Measurements from ENCODE around the gene EAF1.

EAF1 gene

DNA sequence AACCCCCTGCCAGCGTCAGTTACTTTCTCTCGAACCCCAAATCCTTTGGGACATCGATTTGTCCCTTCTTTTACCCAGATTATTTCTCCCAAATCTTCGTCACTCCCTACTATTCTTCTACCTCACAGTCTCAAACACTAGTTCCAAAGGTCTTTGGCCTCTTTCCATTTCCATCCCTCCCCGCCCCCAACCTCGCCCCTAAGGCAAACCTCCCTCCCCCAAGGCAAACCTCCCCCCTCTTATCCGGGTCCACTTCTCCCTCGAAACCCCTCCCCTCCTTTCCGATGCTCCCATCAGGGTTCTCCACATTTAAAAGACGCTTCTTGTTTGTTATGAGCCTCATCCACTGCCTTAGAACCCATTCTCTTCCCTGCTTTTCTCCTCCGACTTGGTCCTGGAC is 583 bp downstream of the EAF1 start:
- Histone ChIP-seq H3K27ac (peak overlapping the region; percentile 77; the same call in 1 of the 2 replicates), H3K27me3 (ENCODE audit: insufficient read depth, low read depth, severe bottlenecking) (no peaks in the 10 kb centered on the region), H3K9me3 (ENCODE audit: severe bottlenecking) (no peaks in the 10 kb centered on the region), H3K36me3 (peaks cover 57% of the 10 kb centered on the region), H3K4me3 (ENCODE audit: low read depth, low read length) (peak overlapping the region; percentile 76)
- DNase-seq, result no peak
- TF ChIP-seq, protein P1, sequence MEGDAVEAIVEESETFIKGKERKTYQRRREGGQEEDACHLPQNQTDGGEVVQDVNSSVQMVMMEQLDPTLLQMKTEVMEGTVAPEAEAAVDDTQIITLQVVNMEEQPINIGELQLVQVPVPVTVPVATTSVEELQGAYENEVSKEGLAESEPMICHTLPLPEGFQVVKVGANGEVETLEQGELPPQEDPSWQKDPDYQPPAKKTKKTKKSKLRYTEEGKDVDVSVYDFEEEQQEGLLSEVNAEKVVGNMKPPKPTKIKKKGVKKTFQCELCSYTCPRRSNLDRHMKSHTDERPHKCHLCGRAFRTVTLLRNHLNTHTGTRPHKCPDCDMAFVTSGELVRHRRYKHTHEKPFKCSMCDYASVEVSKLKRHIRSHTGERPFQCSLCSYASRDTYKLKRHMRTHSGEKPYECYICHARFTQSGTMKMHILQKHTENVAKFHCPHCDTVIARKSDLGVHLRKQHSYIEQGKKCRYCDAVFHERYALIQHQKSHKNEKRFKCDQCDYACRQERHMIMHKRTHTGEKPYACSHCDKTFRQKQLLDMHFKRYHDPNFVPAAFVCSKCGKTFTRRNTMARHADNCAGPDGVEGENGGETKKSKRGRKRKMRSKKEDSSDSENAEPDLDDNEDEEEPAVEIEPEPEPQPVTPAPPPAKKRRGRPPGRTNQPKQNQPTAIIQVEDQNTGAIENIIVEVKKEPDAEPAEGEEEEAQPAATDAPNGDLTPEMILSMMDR (IDR thresholded peaks at IDR 0.05; ENCODE audit: low read depth, low read length), result no peak

DNA sequence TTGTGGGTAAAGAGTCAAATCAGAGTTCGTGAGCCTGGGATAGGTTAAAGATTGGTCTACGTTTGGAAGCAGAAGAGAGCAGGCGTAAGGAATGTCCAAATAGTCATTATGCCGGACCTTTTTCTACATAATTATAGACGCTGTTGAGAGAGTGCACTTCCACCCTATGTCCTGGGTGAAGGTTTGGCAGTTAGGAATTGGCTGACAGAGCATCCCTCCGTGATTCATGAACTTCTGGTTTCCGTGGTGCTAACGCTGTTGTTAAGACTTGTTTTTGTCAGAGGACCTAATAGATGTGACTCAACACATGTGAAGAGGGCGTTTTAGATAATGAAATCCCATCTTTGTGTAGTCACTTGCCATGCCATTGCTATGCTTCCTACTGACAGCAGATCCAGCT is 1.1 kb downstream of the EAF1 start:
- no peaks in the 10 kb centered on the region for H3K9me3 ChIP-seq (ENCODE audit: severe bottlenecking)
- TF ChIP-seq, protein P1 (IDR thresholded peaks at IDR 0.05; ENCODE audit: low read depth, low read length), result no peak
- no peaks in the 10 kb centered on the region for H3K27me3 ChIP-seq (ENCODE audit: insufficient read depth, low read depth, severe bottlenecking)
- peaks cover 56% of the 10 kb centered on the region for H3K36me3 ChIP-seq
- no peak overlapping the region for H3K27ac ChIP-seq
- no peak for DNase-seq
- peak overlapping the region; percentile 76; the same call in 1 of the 2 replicates for H3K4me3 ChIP-seq (ENCODE audit: low read depth, low read length)

DNA sequence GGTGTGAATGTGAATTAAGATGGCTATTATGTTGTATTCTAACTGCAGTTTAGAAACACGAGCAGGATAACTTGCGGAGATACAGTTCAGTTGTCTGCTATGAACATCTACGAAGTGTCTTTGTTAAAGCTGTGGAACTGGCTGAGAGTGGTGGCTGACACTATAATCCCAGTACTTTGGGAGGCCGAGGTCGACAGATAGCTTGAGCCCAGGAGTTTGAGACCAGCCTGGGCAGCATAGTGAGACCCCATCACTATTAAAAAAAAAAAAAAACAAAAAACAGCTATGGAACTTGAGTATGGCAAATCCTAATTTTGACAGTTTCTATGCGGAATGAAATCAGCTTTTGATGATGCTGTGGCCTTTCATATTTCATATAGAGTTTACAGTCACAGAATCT is 1.7 kb downstream of the EAF1 start:
- DNase-seq, result no peak
- peaks cover 56% of the 10 kb centered on the region for H3K36me3 ChIP-seq
- no peaks in the 10 kb centered on the region for H3K27me3 ChIP-seq (ENCODE audit: insufficient read depth, low read depth, severe bottlenecking)
- H3K4me3 ChIP-seq (ENCODE audit: low read depth, low read length), result no peak overlapping the region
- no peaks in the 10 kb centered on the region for H3K9me3 ChIP-seq (ENCODE audit: severe bottlenecking)
- TF ChIP-seq, protein P1 (IDR thresholded peaks at IDR 0.05; ENCODE audit: low read depth, low read length), result no peak
- H3K27ac ChIP-seq, result no peak overlapping the region

DNA sequence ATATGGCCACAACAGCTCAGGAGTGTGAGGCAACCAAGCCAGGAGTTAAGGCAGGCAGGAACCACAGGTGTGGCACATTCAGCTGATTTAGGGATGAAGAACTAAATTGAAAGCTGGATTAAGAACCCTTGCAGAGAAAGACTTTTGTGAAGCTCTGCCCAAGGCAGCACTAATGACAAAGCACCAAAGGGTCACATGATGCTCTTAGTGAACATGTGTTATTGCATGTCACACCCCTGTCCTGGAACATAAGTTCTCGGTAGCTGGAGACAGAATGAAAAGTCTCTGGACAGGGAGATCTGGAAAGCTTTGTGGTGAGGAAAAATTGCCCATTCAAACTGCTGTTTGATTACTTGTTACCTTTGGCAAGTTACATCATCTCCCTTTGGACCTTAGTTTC is 3.2 kb downstream of the EAF1 start:
- no peak for DNase-seq
- Histone ChIP-seq H3K27ac (no peak overlapping the region), H3K27me3 (ENCODE audit: insufficient read depth, low read depth, severe bottlenecking) (no peaks in the 10 kb centered on the region), H3K36me3 (peaks cover 56% of the 10 kb centered on the region), H3K4me3 (ENCODE audit: low read depth, low read length) (no peak overlapping the region), H3K9me3 (ENCODE audit: severe bottlenecking) (no peaks in the 10 kb centered on the region)
- TF ChIP-seq, protein P1 (IDR thresholded peaks at IDR 0.05; ENCODE audit: low read depth, low read length), result no peak

DNA sequence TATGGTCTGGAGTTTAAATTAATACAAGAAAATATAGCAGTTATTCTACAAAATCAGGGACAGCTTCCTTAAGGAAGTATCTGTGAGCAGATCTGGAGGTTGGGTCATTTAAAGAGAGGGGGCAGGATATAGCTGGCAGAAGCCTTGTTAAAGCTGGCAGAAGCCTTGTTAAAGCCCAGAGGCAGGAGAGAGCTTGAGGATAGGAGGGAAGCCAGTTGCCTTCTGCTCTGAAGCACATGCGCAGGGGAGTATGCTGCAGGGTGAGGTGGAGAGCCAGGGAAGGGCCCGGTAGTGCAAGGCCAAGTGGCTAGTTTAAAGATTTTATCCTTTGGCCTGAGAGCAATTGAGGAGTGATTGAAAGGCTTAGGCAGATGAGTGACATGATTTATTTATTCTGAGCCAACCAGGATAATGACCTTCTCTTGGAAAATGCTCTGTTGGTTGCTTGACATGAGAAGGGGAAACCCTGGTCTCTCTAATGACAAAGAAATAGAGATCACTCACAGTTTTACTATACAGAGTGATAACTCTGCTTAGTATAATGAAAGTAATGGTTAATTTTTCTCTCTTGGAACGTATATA is 3.9 kb downstream of the EAF1 start:
- DNase-seq, result no peak
- peaks cover 56% of the 10 kb centered on the region for H3K36me3 ChIP-seq
- TF ChIP-seq, protein P1 (IDR thresholded peaks at IDR 0.05; ENCODE audit: low read depth, low read length), result no peak

DNA sequence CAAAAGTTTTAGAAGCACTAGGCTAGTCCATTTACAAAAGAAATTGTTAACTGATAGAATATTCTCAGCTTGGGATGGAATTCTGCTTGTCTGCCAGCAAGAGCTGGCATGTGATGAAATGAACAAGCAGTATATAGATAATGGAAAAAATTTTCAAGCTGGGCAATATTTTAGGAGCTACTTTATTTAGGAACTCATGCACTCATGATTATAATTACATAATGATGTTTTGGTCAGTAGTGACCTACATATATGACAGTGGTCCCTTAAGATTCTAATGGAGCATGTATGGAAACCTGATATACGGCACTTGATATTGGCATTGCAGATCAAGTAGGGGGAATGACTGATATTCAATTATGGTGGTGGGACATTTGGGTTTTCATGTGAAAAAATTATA is 6.1 kb downstream of the EAF1 start:
- Histone ChIP-seq H3K27ac (no peak overlapping the region), H3K27me3 (ENCODE audit: insufficient read depth, low read depth, severe bottlenecking) (no peaks in the 10 kb centered on the region), H3K4me3 (ENCODE audit: low read depth, low read length) (no peak overlapping the region), H3K9me3 (ENCODE audit: severe bottlenecking) (no peaks in the 10 kb centered on the region), H3K36me3 (peaks cover 74% of the 10 kb centered on the region)
- DNase-seq, result no peak
- TF ChIP-seq, protein P1 (IDR thresholded peaks at IDR 0.05; ENCODE audit: low read depth, low read length), result no peak

More for the DNA sequence above, 3.9 kb downstream of the EAF1 start:
- Histone ChIP-seq H3K9me3 (ENCODE audit: severe bottlenecking) (no peaks in the 10 kb centered on the region), H3K27me3 (ENCODE audit: insufficient read depth, low read depth, severe bottlenecking) (no peaks in the 10 kb centered on the region), H3K4me3 (ENCODE audit: low read depth, low read length) (no peak overlapping the region), H3K27ac (no peak overlapping the region)
